Skeletal muscle satellite cell (primary cell): ENCODE measurements around the gene FBXO22.
"Not testable (repeated sequence)": the region's sequence is repeated elsewhere in the genome, so short reads cannot be mapped to it uniquely, and the experiment has no call there.

Experiments used
- H3K27me3 ChIP-seq: 2 replicates; pipeline ENCODE4 v1.7.0; 2013; ENCODE audit warnings: low read length; ENCODE audit not compliant: control insufficient read depth, insufficient read depth
- H3K36me3 ChIP-seq: 2 replicates; pipeline ENCODE4 v1.7.0; 2013; ENCODE audit warnings: mild to moderate bottlenecking, control low read depth, low read length; ENCODE audit not compliant: insufficient read depth
- H3K4me1 ChIP-seq: 2 replicates; pipeline ENCODE4 v1.7.0; 2013; ENCODE audit warnings: low read length; ENCODE audit not compliant: control insufficient read depth, insufficient read depth
- H3K4me2 ChIP-seq: 2 replicates; pipeline ENCODE4 v1.7.0; 2013; ENCODE audit warnings: mild to moderate bottlenecking, low read length
- H3K4me3 ChIP-seq: 2 replicates; pipeline ENCODE4 v1.7.0; 2013; ENCODE audit warnings: low read length
- H3K9ac ChIP-seq: 2 replicates; pipeline ENCODE4 v1.7.0; 2013; ENCODE audit warnings: mild to moderate bottlenecking, low read depth, low read length, moderate library complexity
- H3K9me3 ChIP-seq: replicated peaks from 2 replicates; pipeline ENCODE4 v1.7.0; 2013; ENCODE audit warnings: mild to moderate bottlenecking, control low read depth, low read length

Gene FBXO22

DNA sequence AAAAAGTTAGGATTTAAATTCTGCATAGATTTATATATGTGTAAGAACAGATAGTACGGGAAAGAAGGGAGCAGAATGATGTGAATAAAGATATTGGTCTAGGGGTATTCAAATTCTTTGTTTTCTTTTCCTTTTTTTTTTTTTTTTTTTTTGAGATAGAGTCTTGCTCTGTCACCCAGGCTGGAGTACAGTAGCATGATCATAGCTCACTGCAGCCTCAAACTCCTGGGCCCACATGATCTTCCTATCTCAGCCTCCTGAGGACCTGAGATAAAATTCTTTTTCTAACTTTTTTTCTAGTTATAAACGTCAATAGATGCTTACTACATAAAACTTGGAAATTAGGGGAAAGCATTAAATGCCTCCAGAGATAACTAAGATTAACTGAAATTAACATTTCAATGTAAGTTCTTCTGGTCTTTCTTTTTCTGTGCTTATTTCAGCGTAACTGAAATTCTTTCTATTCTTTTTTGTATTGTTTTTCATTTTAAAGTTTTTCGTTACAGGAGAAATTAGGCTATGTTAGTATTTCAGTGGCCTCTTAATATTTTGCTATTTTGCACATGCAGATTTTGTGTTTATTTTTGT is 31.2 kb upstream of the FBXO22 start:
- no peak overlapping the region for H3K4me3 ChIP-seq
- H3K27me3 ChIP-seq = no peaks in the 10 kb centered on the region
- no peaks in the 10 kb centered on the region for H3K4me1 ChIP-seq
- no peak overlapping the region for H3K4me2 ChIP-seq
- H3K9me3 ChIP-seq = no peaks in the 10 kb centered on the region
- no peak overlapping the region for H3K9ac ChIP-seq
- peaks cover 29% of the 10 kb centered on the region for H3K36me3 ChIP-seq

DNA sequence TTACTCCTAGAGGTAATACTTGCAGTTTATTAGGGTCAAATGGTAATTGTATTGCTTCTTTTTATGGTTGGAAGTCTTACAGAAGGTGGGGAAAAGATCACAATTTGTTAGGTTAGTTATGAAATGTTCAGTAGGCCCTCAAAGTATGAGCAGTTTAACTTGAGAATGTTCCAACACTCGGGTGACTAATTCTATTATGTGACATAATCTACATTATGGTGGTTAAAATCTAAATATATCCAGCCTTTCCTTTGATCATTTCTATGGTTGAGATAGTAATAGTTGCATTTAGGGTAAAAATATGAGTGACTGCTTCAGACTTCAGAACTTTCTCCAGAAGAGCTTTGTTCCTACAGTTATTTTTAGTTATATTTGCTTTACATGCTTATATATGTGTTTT is 19.6 kb upstream of the FBXO22 start:
- Histone ChIP-seq H3K4me1 (peaks cover 9% of the 10 kb centered on the region), H3K36me3 (peaks cover 24% of the 10 kb centered on the region), H3K9ac (no peak overlapping the region), H3K9me3 (no peaks in the 10 kb centered on the region), H3K4me3 (no peak overlapping the region), H3K4me2 (no peak overlapping the region), H3K27me3 (no peaks in the 10 kb centered on the region)

DNA sequence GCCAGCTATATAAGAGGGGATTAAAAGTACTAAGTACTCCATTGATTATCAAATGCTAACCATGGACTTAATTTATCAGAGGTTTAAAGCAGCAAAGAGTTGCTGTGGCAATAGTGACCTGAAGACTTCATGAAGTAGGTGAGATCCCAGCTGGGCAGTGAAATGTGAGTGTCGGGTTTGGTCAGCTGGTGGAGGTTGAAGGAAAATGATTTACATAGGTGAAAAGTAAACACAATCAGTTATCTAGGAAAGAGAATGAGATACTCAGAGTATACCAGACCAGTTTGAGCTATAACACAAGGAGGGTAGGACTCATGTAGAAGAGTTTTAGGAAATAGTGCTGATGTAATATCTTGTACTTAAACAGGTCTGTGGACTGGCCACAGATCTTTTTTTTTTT is 16.5 kb upstream of the FBXO22 start:
- no peak overlapping the region for H3K9ac ChIP-seq
- H3K4me2 ChIP-seq = no peak overlapping the region
- H3K4me3 ChIP-seq = no peak overlapping the region
- H3K36me3 ChIP-seq = peaks cover 18% of the 10 kb centered on the region
- peaks cover 26% of the 10 kb centered on the region for H3K4me1 ChIP-seq
- no peaks in the 10 kb centered on the region for H3K27me3 ChIP-seq
- H3K9me3 ChIP-seq = no peaks in the 10 kb centered on the region

DNA sequence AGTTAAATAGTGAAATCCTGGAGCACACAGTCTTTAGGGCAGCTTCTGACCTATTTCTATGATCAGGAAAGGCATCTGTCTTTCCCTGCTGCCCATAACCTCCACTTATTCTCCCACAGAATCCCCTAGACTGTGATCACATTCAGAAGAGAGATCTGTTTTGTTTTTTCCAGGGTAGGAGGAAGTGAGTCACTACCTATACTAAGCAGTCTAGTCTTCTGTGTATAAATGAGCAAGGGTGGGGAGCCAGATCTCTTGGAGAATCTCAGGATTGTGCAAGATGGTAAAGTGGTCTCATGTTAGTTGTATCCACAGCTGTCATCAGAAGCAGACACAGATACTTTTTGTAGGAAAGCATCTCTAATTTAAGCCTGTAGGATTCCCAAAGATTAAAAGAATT is 11.8 kb upstream of the FBXO22 start:
- Histone ChIP-seq H3K27me3 (no peaks in the 10 kb centered on the region), H3K36me3 (peaks cover 20% of the 10 kb centered on the region), H3K9me3 (no peaks in the 10 kb centered on the region), H3K4me2 (peak overlapping the region; percentile 57), H3K4me1 (peaks cover 20% of the 10 kb centered on the region), H3K4me3 (no peak overlapping the region), H3K9ac (peak overlapping the region; percentile 57)

DNA sequence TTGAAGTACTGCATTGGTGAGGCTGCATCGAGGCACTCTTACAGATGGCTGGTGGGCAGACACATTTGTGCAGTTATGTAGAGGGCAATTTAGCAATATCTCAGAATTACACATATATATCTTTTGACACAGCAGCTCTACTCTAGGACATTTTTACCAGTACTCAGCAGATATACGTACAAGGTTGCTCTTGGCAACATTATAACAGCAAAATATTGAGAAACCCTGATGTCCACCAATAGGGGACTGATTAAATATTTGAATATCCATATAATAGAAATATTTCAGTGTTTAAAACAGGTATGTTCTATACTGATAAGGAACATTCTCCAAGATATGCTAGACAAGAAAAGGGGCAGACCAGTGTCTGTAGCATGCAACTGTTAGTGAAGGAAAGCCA is 7.9 kb upstream of the FBXO22 start:
- Histone ChIP-seq H3K9ac (no peak overlapping the region), H3K4me3 (no peak overlapping the region), H3K36me3 (peaks cover 30% of the 10 kb centered on the region), H3K4me2 (no peak overlapping the region), H3K9me3 (no peaks in the 10 kb centered on the region), H3K27me3 (no peaks in the 10 kb centered on the region), H3K4me1 (peaks cover 17% of the 10 kb centered on the region)

DNA sequence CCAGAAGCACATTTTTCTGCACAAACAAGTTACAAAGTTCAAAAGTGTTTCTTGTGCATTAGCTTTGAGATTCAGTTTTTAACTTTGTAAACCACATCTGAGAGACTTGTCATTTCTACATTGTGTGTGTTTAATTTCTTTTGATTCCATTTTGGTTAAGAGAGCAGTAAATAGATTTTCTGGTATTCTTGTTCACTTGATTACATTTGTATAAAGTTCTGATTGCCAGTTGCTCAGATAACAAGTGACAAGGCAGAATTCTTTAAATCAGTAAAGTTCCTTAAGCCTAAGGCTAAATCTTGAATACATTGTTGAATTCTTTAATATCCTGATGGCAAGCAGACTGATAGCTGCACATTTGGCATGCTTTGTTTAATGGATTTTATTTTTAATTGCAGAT is 3.1 kb upstream of the FBXO22 start:
- H3K4me3 ChIP-seq = no peak overlapping the region
- peaks cover 13% of the 10 kb centered on the region for H3K4me1 ChIP-seq
- no peak overlapping the region for H3K9ac ChIP-seq
- H3K27me3 ChIP-seq = no peaks in the 10 kb centered on the region
- H3K9me3 ChIP-seq = no peaks in the 10 kb centered on the region
- no peak overlapping the region for H3K4me2 ChIP-seq
- H3K36me3 ChIP-seq = peaks cover 38% of the 10 kb centered on the region

DNA sequence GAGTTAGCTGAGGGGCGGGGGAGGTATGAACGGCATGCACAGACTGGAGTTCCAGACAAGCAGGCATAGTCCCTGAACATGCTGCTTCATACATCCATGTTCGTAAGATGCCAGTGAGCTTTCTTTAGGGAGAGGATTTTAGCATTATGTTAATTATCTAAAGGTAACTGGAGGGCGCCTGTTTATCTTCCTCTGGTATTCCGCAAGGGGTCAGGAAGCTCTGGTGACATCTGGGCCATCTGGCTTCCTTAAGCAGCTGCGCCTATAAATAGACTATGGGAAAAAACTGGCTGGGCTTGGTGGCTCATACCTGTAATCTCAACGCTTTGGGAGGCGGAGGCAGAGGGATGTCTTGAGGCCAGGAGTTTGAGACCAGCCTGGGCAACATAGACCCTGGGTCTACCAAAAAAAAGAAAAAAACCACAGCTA is 1.5 kb upstream of the FBXO22 start:
- Histone ChIP-seq H3K9ac (no peak overlapping the region), H3K36me3 (peaks cover 49% of the 10 kb centered on the region), H3K4me1 (peaks cover 15% of the 10 kb centered on the region), H3K4me2 (no peak overlapping the region), H3K27me3 (no peaks in the 10 kb centered on the region), H3K9me3 (no peaks in the 10 kb centered on the region), H3K4me3 (no peak overlapping the region)

DNA sequence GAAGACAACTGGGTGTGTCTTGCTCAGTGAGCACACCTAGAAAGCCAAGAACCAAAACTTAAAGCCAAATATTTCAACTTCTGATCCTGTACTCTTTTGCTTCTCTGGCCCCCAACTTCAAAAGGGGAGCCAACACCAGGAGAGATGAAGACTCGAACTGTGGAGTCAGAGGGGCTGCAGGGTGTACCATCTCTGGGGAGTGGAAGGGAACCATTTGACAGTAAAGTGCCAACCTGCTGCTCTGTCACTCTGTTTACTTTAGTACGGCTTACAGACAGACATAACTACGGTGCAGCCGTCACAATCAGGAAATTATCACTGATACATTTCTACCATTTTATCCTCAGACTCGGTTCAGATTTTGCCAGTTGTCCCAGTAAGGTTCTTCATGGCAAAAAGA is 1.6 kb downstream of the FBXO22 start:
- Histone ChIP-seq H3K4me2 (peak overlapping the region; percentile 41), H3K27me3 (no peaks in the 10 kb centered on the region), H3K4me1 (peaks cover 15% of the 10 kb centered on the region), H3K4me3 (no peak overlapping the region), H3K9me3 (no peaks in the 10 kb centered on the region), H3K9ac (no peak overlapping the region), H3K36me3 (peaks cover 34% of the 10 kb centered on the region)

DNA sequence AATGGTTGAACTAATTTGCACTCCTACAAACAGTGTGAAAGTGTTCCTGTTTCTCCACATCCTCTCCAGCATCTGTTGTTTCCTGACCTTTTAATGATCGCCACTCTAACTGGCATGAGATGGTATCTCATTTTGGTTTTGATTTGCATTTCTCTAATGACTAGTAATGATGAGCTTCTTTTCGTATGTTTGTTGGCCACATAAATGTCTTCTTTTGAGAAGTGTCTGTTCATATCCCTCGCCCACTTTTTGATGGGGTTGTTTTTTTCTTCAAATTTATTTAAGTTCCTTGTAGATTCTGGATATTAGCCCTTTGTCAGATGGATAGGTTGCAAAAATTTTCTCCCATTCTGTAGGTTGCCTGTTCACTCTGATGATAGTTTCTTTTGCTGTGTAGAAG is 6.7 kb downstream of the FBXO22 start:
- not testable (repeated sequence) for H3K4me1 ChIP-seq, H3K4me2 ChIP-seq, H3K27me3 ChIP-seq, H3K9ac ChIP-seq, H3K9me3 ChIP-seq, H3K4me3 ChIP-seq
- peaks cover 33% of the 10 kb centered on the region for H3K36me3 ChIP-seq

DNA sequence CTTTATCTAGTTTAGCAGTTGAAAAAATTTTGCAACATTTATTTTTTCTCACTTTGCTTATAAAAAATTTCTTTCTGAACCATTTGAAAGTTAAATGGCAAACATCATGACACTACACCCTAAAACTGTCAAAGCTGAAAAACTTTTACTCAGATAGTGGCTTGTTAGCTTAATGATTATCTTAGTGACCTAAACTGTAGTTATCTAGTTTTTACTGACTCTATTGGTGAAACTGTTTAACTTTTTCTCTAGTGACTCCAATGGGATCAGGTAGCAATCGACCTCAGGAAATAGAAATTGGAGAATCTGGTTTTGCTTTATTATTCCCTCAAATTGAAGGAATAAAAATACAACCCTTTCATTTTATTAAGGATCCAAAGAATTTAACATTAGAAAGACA is 13.3 kb downstream of the FBXO22 start:
- peaks cover 50% of the 10 kb centered on the region for H3K36me3 ChIP-seq

DNA sequence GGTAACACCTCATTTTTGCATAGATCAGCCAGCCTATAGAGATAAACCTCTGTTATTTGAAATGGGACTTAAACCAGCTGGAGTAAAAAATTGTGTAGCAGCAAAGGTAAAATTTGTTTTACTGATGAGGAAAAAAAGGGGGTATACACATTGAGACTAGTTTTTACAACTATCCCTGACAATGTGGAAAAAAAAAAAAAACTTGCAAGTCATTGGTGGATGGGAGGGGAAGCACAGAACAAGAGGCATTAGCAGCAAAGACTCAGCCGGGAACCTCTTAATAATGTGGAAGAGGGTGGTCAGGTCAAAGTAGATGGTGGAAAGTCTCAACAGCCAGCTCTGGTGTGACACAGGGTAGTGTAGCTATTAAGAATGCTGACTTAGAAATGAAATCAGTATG is 14.5 kb downstream of the FBXO22 start:
- Histone ChIP-seq H3K36me3 (peaks cover 50% of the 10 kb centered on the region), H3K9me3 (no peaks in the 10 kb centered on the region), H3K9ac (no peak overlapping the region)

More for the DNA sequence above, 13.3 kb downstream of the FBXO22 start:
- Histone ChIP-seq H3K4me3 (no peak overlapping the region), H3K4me1 (peaks cover 3% of the 10 kb centered on the region), H3K9ac (no peak overlapping the region), H3K4me2 (no peak overlapping the region), H3K27me3 (no peaks in the 10 kb centered on the region), H3K9me3 (no peaks in the 10 kb centered on the region)

DNA sequence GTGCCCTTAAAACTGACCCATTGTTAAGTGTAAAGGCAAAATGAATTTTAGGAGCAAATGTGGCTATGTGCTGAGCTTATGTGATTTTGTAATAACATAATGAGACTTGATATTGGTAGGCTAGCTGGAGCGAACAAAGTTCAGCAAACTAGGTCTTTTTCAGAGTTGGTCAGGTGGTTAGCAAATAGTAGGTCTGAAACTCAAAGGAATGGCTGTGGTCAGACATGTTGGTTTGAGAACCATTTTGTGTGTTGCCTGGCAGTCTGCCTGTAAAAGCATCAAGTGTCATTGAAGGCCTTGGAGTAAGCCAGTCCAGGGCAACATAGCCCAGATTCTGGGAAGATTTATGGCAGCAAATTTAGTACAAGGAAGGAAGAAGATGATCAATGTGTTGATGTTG is 16.4 kb downstream of the FBXO22 start:
- Histone ChIP-seq H3K4me3 (no peak overlapping the region), H3K4me1 (peaks cover 11% of the 10 kb centered on the region), H3K36me3 (peaks cover 38% of the 10 kb centered on the region), H3K27me3 (no peaks in the 10 kb centered on the region), H3K9ac (no peak overlapping the region), H3K4me2 (no peak overlapping the region), H3K9me3 (no peaks in the 10 kb centered on the region)

More for the DNA sequence above, 14.5 kb downstream of the FBXO22 start:
- H3K27me3 ChIP-seq = no peaks in the 10 kb centered on the region
- H3K4me2 ChIP-seq = no peak overlapping the region
- peaks cover 11% of the 10 kb centered on the region for H3K4me1 ChIP-seq
- no peak overlapping the region for H3K4me3 ChIP-seq
